Stimulated activated CD4-positive, alpha-beta T cell treated with anti-CD3 and anti-CD28 coated beads, TNF-alpha, amount 100 ng/mL, for 24 hours (primary cell): ENCODE data around the gene RPS18.

Experiments
- DNase-seq, 3 experiments: peaks; one replicate each; pipeline ENCODE4 v3.0.0-alpha.2; 2020; ENCODE audit warnings: low read depth in 3 of 3

RPS18 gene

GRCh38 chr6:33314515-33314942, 42.7 kb downstream of the RPS18 start:
- DNase-seq: peak in 2 of 3 experiments; percentile 29 to 52

GRCh38 chr6:33314943-33315792, 43.3 kb downstream of the RPS18 start:
- no peak for DNase-seq

GRCh38 chr6:33315793-33316602, 44.1 kb downstream of the RPS18 start:
- DNase-seq: no peak

GRCh38 chr6:33316603-33317418, 44.9 kb downstream of the RPS18 start:
- DNase-seq: no peak

GRCh38 chr6:33317419-33317668, 45.5 kb downstream of the RPS18 start:
- DNase-seq: no peak

GRCh38 chr6:33317669-33318425, 46.0 kb downstream of the RPS18 start, which contains the start of gene ZBTB22:
Gene ZBTB22 (minus strand): TSS chr6:33317744. CDS start chr6:33316916, 828 bp downstream.
- DNase-seq: peak; percentile 88 to 96 (median 92)

- DNase-seq: no peak
Measured at GRCh38 chr6:33318426-33319073, 46.7 kb downstream of the RPS18 start.

GRCh38 chr6:33319939-33320314, 48.1 kb downstream of the RPS18 start:
- DNase-seq: no peak

GRCh38 chr6:33320315-33321181, 48.7 kb downstream of the RPS18 start:
- no peak for DNase-seq

- DNase-seq: no peak
Measured at GRCh38 chr6:33321227-33321626, 49.4 kb downstream of the RPS18 start.

- no peak for DNase-seq
Measured at GRCh38 chr6:33323623-33323948, 51.7 kb downstream of the RPS18 start.

- DNase-seq: no peak
Measured at GRCh38 chr6:33324125-33324524, 52.2 kb downstream of the RPS18 start.
